ENCODE data around the gene SEPTIN6. TPM values are rescaled to one million over a fixed set of nuclear protein-coding genes. Genes with fewer than 3 reads are reported as not detected.
"Not testable (repeated sequence)": the region's sequence is repeated elsewhere in the genome, so short reads cannot be mapped to it uniquely, and the experiment has no call there.

Gene SEPTIN6
- total RNA-seq, 2 donors from 2014 or later = 9.3 to 25.5 TPM

- Histone ChIP-seq H3K4me1 (ENCODE audit: control insufficient read depth in 1 of 2, low read depth in 2 of 2) (peaks cover 0 to 6% of the 10 kb centered on the region in 2 donors), H3K36me3 (no peaks in the 10 kb centered on the region), H3K4me3 (peak overlapping the region; percentile 17), H3K9me3 (no peaks in the 10 kb centered on the region), H3K27ac (peak overlapping the region; percentile 12 to 44), H3K27me3 (replicated peaks; ENCODE audit: insufficient read depth) (no peaks in the 10 kb centered on the region)
- ATAC-seq (ENCODE audit: insufficient number of reproducible peaks, low FRiP score, low read depth) = no peak
- TF ChIP-seq, protein P1, sequence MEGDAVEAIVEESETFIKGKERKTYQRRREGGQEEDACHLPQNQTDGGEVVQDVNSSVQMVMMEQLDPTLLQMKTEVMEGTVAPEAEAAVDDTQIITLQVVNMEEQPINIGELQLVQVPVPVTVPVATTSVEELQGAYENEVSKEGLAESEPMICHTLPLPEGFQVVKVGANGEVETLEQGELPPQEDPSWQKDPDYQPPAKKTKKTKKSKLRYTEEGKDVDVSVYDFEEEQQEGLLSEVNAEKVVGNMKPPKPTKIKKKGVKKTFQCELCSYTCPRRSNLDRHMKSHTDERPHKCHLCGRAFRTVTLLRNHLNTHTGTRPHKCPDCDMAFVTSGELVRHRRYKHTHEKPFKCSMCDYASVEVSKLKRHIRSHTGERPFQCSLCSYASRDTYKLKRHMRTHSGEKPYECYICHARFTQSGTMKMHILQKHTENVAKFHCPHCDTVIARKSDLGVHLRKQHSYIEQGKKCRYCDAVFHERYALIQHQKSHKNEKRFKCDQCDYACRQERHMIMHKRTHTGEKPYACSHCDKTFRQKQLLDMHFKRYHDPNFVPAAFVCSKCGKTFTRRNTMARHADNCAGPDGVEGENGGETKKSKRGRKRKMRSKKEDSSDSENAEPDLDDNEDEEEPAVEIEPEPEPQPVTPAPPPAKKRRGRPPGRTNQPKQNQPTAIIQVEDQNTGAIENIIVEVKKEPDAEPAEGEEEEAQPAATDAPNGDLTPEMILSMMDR (IDR thresholded peaks at IDR 0.05) = no peak
- DNase-seq (ENCODE audit: low spot score) = no peak
Observed at GRCh38 chrX:119685225-119686066, 7.5 kb downstream of the SEPTIN6 start.

DNA sequence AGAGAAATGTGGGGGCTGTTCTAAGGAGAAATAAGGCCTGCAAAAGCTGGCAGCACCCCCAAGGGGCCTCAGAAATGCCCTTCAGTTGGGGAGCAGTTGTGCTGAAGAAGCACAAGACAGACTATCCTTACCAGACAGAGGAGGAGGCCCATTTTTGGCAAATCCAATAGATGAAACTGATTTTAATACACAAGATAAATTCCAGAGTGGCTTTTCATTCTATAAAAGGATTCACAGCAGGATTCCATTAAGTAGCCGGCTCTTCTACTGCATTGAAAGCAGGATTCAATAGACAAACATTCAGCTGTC lies 8.1 kb downstream of the SEPTIN6 start:
- Histone ChIP-seq H3K9me3 (no peaks in the 10 kb centered on the region), H3K27me3 (replicated peaks; ENCODE audit: insufficient read depth) (no peaks in the 10 kb centered on the region), H3K36me3 (no peaks in the 10 kb centered on the region), H3K27ac (peak overlapping the region in 1 of 2 donors; percentile 44), H3K4me3 (peak overlapping the region; percentile 17), H3K4me1 (ENCODE audit: control insufficient read depth in 1 of 2, low read depth in 2 of 2) (peaks cover 0 to 6% of the 10 kb centered on the region in 2 donors)
- no peak for ATAC-seq (ENCODE audit: insufficient number of reproducible peaks, low FRiP score, low read depth)
- DNase-seq (ENCODE audit: low spot score) = no peak
- TF ChIP-seq, protein P1 (IDR thresholded peaks at IDR 0.05) = no peak

DNA sequence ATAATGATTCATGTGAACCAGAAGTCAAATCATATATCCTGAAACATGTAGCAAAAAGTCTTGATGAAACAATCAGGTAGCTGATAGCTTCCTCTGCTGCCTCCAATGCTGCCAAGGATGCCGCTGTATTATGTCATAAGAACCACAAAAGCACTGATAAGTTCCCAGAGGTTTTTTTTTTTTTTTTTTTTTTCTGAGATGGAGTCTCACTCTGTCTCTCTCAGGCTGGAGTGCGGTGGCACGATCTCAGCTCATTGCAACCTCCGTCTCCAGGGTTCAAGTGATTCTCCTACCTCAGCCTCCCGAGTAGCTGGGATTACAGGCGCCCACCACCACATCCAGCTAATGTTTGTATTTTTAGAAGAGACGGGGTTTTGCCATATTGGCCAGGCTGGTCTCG lies 8.7 kb downstream of the SEPTIN6 start:
- peak overlapping the region in 1 of 2 donors; percentile 44 for H3K27ac ChIP-seq
- ATAC-seq (ENCODE audit: insufficient number of reproducible peaks, low FRiP score, low read depth); DNase-seq (ENCODE audit: low spot score); H3K4me3 ChIP-seq; H3K27me3 ChIP-seq (replicated peaks; ENCODE audit: insufficient read depth); H3K36me3 ChIP-seq; H3K4me1 ChIP-seq (ENCODE audit: control insufficient read depth in 1 of 2, low read depth in 2 of 2); H3K9me3 ChIP-seq: not testable (repeated sequence)

DNA sequence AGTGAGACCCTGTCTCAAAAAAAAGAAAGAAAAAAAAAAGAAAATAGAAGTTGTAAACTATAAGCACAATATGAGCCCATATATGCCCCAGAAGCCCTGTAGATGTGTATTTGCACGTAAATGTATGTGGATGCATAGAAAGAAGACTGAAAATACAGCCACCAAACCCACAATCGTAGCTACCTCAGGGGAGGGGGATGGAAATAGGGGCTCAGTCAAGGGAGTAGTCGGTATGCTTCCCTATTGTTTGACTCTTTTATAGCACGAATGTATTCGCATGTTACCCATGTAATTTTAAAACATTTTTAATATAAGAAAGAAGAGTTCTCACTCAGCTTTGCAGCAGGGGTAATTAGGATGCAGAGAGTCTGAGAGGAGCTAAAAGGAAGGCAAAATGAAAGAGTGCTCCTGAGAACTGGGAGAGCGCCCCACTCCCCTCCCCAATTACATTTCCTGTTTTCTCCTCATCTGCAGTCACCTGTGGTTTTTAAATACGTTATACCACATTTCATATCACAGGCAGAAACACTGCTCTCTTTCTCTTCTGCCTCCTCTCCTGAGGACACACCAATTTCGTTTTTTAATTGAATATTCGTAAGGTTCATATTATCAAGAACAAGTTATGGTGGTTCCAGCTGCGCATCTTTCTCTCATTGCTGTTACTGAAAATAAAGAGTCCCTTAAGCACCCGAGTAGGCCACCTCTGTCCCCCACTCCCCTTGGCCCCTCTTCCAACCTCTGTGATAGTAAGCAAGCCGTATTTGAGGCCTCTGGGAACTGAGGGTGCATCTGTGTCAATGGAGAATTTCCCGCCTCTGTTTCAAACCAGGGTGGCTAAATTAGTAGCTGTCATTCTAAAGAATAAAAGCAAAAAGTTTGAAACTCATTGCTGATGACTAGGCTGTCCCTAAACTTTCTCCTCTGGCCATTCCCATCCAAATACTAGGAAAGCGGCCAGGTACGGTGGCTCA lies 10.7 kb downstream of the SEPTIN6 start:
- H3K4me3 ChIP-seq = no peak overlapping the region
- peaks cover 0 to 6% of the 10 kb centered on the region in 2 donors for H3K4me1 ChIP-seq (ENCODE audit: control insufficient read depth in 1 of 2, low read depth in 2 of 2)
- TF ChIP-seq, protein P1 (IDR thresholded peaks at IDR 0.05) = no peak
- ATAC-seq (ENCODE audit: insufficient number of reproducible peaks, low FRiP score, low read depth) (no peak), DNase-seq (ENCODE audit: low spot score) (no peak)
- H3K9me3 ChIP-seq = no peaks in the 10 kb centered on the region
- no peaks in the 10 kb centered on the region for H3K27me3 ChIP-seq (replicated peaks; ENCODE audit: insufficient read depth)
- H3K27ac ChIP-seq = no peak overlapping the region
- H3K36me3 ChIP-seq = no peaks in the 10 kb centered on the region

- no peaks in the 10 kb centered on the region for H3K9me3 ChIP-seq
- DNase-seq (ENCODE audit: low spot score) = no peak
- no peaks in the 10 kb centered on the region for H3K36me3 ChIP-seq
- no peaks in the 10 kb centered on the region for H3K4me1 ChIP-seq (ENCODE audit: control insufficient read depth in 1 of 2, low read depth in 2 of 2)
- no peak for ATAC-seq (ENCODE audit: insufficient number of reproducible peaks, low FRiP score, low read depth)
- TF ChIP-seq, protein P1 (IDR thresholded peaks at IDR 0.05) = no peak
- no peak overlapping the region for H3K27ac ChIP-seq
- H3K27me3 ChIP-seq (replicated peaks; ENCODE audit: insufficient read depth) = no peaks in the 10 kb centered on the region
- H3K4me3 ChIP-seq = no peak overlapping the region
Observed at GRCh38 chrX:119677654-119677981, 15.3 kb downstream of the SEPTIN6 start.

Data from thoracic aorta (tissue), 2 donors.